ENCODE results near the gene NSUN7.

DNA sequence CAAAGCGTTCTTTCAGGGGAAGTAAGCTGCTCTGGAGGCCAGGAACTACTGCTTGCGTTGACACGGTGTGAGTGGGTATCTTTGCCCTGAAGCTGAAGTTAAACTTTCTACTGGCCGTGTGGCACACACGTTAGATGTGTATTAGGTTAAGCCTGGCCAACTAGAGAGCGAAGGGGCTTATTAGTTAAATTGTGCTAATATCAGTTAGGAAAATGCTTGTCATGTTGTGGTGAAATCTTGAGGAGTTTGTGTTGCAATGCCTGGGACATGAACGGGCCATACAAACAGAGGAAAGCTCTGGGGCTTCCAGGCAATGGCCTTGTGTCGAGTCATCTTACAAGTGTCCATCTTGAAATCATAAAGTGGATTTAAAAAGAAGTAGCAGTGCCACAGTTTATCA lies 62.6 kb downstream of the NSUN7 start:
- TF ChIP-seq, protein P1, sequence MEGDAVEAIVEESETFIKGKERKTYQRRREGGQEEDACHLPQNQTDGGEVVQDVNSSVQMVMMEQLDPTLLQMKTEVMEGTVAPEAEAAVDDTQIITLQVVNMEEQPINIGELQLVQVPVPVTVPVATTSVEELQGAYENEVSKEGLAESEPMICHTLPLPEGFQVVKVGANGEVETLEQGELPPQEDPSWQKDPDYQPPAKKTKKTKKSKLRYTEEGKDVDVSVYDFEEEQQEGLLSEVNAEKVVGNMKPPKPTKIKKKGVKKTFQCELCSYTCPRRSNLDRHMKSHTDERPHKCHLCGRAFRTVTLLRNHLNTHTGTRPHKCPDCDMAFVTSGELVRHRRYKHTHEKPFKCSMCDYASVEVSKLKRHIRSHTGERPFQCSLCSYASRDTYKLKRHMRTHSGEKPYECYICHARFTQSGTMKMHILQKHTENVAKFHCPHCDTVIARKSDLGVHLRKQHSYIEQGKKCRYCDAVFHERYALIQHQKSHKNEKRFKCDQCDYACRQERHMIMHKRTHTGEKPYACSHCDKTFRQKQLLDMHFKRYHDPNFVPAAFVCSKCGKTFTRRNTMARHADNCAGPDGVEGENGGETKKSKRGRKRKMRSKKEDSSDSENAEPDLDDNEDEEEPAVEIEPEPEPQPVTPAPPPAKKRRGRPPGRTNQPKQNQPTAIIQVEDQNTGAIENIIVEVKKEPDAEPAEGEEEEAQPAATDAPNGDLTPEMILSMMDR (IDR thresholded peaks at IDR 0.05), result no peak
- no peak for TF ChIP-seq POLR2A (IDR thresholded peaks at IDR 0.05)
